Stimulated activated effector memory CD8-positive, alpha-beta T cell treated with anti-CD3 and anti-CD28 coated beads, Interleukin-12 subunit alpha, Interleukin-12 subunit beta, amount 100 ng/mL, for 72 hours (primary cell): ENCODE results near the gene TMEM263.
"Not testable (repeated sequence)": the region's sequence is repeated elsewhere in the genome, so short reads cannot be mapped to it uniquely, and the experiment has no call there.

Experiments
- ATAC-seq: fragments of 150-1000 bp; cut with Tn5 transposase; 2 replicates; pipeline ENCODE4 v1.10.0; 2021
- DNase-seq, 2 donors: peaks; one replicate each; pipeline ENCODE4 v3.0.0; 2021 to 2022; ENCODE audit warnings: low spot score in 2 of 2
- H3K27ac Mint-ChIP-seq: one replicate; pipeline ENCODE4 v1.8.0; 2022; ENCODE audit warnings: mild to moderate bottlenecking, mixed read lengths
- H3K36me3 Mint-ChIP-seq: one replicate; pipeline ENCODE4 v1.8.0; 2022; ENCODE audit warnings: mild to moderate bottlenecking, mixed read lengths
- H3K4me1 Mint-ChIP-seq: one replicate; pipeline ENCODE4 v1.8.0; 2022; ENCODE audit warnings: mixed read lengths
- H3K4me3 Mint-ChIP-seq: one replicate; pipeline ENCODE4 v1.8.0; 2022; ENCODE audit warnings: mild to moderate bottlenecking, mixed read lengths
- H3K9me3 Mint-ChIP-seq: one replicate; pipeline ENCODE4 v1.8.0; 2022; ENCODE audit warnings: mixed read lengths

The TMEM263 gene

DNA sequence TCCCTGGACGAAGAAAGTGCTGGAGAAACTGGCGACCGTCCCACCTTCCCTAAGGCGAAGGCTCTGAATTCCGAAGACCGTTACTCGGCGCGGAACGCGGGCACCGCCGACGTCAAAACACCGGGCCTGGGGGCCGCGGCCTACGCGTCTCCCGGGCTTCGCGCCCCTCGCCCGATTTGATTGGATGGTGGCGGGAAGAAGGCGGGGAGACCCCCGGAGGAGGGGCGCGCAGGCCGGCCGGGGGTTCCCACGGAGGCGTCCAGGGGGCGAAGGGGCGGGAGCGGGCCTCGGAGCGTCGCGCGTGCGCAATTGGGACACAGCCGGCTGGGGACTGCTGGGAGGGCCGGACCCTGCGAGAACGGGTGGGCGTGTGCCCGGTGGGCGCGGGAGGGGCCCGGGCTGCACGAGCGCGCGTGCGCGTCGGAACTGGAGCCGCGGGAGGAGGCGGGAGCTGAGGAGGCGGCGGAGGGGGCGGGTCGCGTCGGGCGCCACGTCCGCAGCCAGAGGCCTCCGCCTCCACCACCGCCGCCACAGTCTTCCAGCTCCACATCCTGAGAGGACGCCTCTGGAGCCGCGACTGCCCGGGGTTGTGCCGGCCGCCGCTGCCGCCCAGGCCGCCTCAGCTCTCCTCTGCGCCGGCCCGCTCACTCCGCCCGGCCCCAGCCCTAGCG lies at the start of gene TMEM263:
Gene TMEM263, plus strand, starts transcription at position 531 of the 671 bp plus-strand sequence. CDS start 11,210 bp downstream, outside the sequence.
- ATAC-seq (peak; percentile 88), DNase-seq (peak; percentile 90 to 96)
- peaks cover 20% of the 10 kb centered on the region for H3K4me1 Mint-ChIP-seq
- H3K36me3 Mint-ChIP-seq: peaks cover 38% of the 10 kb centered on the region
- H3K4me3 Mint-ChIP-seq: peak within 1 kb of the TSS; percentile 97
- peak within 1 kb of the TSS; percentile 98 for H3K27ac Mint-ChIP-seq
- no peaks in the 10 kb centered on the region for H3K9me3 Mint-ChIP-seq

DNA sequence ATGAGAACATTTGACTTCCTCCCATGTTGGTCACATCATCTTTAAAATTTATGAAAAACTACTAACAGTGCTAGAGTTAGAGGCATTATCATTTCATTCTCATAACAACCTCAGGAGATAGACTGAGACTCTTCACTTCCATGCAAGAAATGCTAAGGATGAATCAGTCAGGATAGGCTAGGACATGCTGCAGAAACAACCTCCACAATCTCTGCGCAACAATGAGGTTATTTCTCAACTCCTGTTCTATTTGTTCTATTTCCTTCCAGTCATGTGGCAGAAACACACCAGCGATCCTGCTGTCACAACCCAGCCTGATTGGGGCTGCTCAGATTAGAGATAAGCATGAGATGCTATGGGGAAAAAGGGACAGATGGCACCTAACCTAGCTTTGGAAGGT lies 49.0 kb upstream of the TMEM263 start:
- H3K4me1 Mint-ChIP-seq: peaks cover 26% of the 10 kb centered on the region
- peaks cover 2% of the 10 kb centered on the region for H3K36me3 Mint-ChIP-seq
- H3K4me3 Mint-ChIP-seq: no peak overlapping the region
- no peak for DNase-seq
- H3K9me3 Mint-ChIP-seq: no peaks in the 10 kb centered on the region
- H3K27ac Mint-ChIP-seq: peak overlapping the region; percentile 46
- ATAC-seq: no peak

DNA sequence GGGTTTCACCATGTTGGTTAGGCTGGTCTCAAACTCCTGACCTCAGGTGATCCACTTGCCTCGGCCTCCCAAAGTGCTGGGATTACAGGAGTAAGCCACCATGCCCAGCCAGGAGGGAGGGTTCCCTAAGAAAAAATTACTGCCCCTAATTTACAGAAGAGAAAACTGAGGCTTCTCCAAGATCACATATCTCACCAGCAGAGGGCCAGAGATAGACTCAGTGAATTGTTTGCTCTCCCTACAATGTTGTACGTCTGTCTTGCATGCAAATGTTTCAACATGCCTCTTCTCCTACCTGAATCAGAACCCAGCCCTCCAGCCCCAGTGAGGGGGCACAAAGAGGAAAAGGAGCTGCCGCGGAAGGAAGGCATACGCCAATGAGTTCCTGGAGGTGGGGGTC lies 48.3 kb upstream of the TMEM263 start:
- Mint-ChIP-seq H3K4me3 (no peak overlapping the region), H3K9me3 (no peaks in the 10 kb centered on the region), H3K4me1 (peaks cover 29% of the 10 kb centered on the region), H3K36me3 (peaks cover 5% of the 10 kb centered on the region), H3K27ac (no peak overlapping the region)
- DNase-seq (no peak), ATAC-seq (no peak)

DNA sequence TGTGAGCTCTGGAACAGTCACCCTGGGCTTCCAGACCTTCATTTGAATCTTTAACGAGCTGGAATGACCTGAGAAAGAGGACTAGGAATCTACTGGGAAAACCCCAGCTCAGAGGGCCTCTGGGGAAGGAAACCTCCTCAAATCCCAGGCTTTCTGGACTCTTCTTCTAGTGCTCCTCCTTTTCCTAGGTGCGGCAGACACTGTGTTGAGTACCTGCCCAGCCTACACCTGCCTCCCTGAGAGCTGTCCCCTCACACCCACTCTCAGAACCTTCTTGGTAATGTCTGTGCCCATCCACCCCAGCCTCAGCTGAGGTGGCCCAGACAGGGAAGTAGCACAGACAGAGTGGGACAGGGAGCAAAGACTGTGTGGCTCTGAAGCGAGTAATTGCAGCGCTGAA lies 47.9 kb upstream of the TMEM263 start:
- Mint-ChIP-seq H3K27ac (no peak overlapping the region), H3K4me1 (peaks cover 28% of the 10 kb centered on the region), H3K9me3 (no peaks in the 10 kb centered on the region), H3K4me3 (no peak overlapping the region), H3K36me3 (peaks cover 5% of the 10 kb centered on the region)
- ATAC-seq: no peak
- no peak for DNase-seq

DNA sequence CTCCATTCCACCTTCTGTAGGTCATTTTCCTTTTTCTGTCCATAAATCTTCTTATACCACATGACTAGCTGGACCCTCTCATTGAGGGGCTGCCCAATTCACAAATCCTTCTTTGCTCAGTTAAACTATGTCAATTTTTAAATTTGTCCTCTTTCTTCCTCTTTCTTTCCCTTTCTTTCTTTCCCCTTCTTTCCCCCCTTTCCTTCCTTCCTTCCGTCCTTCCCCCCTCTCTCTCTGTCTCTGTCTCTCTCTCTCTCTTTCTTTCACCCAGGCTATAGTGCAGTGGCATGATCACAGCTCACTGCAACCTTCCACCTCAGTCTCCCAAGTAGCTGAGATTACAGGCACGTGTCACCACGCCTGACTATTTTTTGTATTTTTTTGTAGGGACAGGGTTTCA lies 47.1 kb upstream of the TMEM263 start:
- ATAC-seq (no peak), DNase-seq (no peak)
- Mint-ChIP-seq H3K36me3 (peaks cover 5% of the 10 kb centered on the region), H3K4me1 (peaks cover 21% of the 10 kb centered on the region), H3K9me3 (no peaks in the 10 kb centered on the region), H3K27ac (no peak overlapping the region), H3K4me3 (no peak overlapping the region)

DNA sequence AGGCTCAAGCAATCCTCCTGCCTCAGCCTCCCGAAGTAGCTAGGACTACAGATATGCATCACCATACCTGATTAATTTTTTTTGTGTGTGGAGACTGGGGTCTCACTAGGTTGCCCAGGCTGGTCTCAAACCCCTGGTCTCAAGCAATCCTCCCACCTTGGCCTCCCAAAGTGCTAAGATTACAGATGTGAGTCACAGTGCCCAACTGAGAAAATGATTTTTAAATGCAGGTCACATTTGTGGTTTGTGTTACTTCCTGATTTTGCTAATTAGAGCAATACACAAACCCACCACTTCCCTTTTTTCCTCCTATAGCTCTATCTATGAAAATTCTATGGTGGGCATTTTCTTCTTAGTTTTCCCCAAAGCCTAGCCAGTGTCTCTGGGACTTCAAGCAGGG lies 45.5 kb upstream of the TMEM263 start:
- H3K4me1 Mint-ChIP-seq: peaks cover 27% of the 10 kb centered on the region
- DNase-seq (no peak), ATAC-seq (peak; percentile 33)
- H3K36me3 Mint-ChIP-seq: peaks cover 5% of the 10 kb centered on the region
- no peaks in the 10 kb centered on the region for H3K9me3 Mint-ChIP-seq
- H3K4me3 Mint-ChIP-seq: no peak overlapping the region
- H3K27ac Mint-ChIP-seq: no peak overlapping the region

DNA sequence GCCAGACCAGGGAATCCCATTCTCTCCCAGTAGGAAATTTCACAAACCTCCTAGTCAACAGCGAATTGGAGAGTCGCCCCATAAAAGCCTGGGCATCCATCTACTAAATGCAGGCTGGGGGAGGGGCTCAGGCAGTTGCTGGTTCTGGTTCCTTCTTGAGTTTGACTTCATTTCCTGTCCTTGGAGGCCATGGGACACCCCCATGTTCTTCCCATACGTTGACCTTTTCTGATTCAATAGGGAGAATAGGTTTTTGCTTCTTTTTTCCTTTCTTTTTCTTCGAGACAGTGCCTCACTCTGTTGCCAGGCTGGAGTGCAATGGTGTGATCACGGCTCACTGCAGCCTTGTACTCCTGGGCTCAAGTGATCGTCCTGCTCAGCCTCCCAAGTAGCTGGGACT lies 44.1 kb upstream of the TMEM263 start:
- no peak for ATAC-seq
- Mint-ChIP-seq H3K27ac (no peak overlapping the region), H3K36me3 (peaks cover 5% of the 10 kb centered on the region), H3K4me3 (no peak overlapping the region), H3K9me3 (no peaks in the 10 kb centered on the region), H3K4me1 (peaks cover 35% of the 10 kb centered on the region)
- no peak for DNase-seq

DNA sequence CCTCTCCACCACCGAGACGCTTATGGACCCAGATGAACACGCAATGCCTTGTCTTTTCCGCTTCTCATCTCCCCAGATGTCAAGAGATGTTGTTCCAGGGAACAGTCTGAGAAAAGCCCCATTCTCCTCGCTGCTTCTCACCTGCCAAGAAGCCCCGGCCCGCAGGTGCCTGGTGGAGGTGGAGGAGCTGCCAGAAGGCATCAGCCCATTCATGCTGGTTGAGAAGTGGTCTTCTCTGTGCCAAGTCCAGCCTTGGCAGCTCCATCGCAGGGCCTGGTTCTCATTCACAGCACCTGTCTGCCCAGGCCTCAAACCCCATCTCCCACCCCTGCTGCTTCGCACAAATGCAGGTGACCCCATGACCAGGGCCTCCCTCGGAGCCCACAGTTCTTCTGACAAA lies 42.3 kb upstream of the TMEM263 start:
- Mint-ChIP-seq H3K4me3 (no peak overlapping the region), H3K4me1 (peaks cover 29% of the 10 kb centered on the region), H3K27ac (peak overlapping the region; percentile 23), H3K9me3 (no peaks in the 10 kb centered on the region), H3K36me3 (peaks cover 5% of the 10 kb centered on the region)
- DNase-seq (no peak), ATAC-seq (no peak)

DNA sequence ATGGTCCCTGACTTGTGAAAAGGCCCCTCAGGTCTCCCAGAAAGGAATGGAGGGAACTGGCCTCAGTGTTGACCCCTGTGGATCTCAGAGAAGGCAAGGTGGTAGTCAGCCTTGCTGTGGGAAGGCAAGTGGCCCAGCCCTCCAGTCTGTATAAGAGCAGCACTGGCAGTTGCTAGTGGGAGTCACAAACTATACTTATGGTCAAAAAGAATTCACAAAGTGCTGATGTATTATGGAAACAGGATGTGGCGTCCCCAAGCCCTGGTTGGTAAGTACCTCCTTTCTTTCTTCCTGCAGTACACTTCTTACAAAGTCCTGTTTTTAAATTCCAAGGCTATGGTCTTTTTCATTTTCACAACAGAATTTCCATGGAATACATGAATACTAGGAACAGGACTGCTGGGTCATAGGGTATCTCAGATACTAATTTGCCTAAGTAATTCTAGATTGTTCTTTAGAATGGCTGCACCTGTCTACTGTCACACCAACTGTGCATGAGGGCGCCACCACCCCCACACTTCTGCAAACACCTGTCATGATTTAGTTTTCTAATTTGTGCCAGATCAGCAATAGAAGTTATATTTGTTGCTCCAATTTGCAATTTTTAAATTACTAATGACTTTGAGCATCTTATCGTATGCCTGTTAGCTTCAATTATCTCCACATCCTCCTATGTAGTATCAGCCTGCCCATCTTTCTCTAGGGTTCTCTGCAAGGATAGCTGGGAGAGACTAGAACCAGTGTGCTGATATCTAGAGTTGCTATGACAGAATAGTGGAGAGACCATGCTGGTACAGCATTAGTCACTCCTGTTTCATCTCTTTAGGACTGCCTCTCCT lies 40.7 kb upstream of the TMEM263 start:
- peaks cover 5% of the 10 kb centered on the region for H3K36me3 Mint-ChIP-seq
- peak; percentile 92 for ATAC-seq
- peak overlapping the region; percentile 78 for H3K27ac Mint-ChIP-seq
- H3K4me1 Mint-ChIP-seq: peaks cover 29% of the 10 kb centered on the region
- peak; percentile 5 to 62 for DNase-seq
- H3K9me3 Mint-ChIP-seq: no peaks in the 10 kb centered on the region
- H3K4me3 Mint-ChIP-seq: peak overlapping the region; percentile 15

DNA sequence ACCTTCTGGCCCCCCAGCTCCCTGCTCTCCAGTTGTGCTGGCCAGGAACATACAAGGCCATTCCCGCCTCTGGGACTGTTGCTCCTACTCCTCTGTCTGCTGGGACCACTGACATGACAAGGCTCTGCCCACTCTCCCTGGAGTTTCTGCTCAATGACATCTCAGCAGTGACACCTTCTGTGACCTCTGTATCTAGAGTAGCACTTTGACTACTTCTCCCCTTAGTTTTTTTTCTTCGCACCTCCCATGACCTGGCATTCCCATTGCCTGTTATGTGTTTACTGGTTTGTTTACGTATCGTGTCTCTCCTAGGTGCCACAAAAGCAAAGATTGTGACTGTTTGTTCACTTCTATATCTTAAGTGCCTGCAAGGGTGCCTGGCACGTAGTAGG lies 40.1 kb upstream of the TMEM263 start:
- Mint-ChIP-seq H3K4me3 (peak overlapping the region; percentile 15), H3K9me3 (no peaks in the 10 kb centered on the region), H3K27ac (peak overlapping the region; percentile 4), H3K4me1 (peaks cover 24% of the 10 kb centered on the region), H3K36me3 (peaks cover 5% of the 10 kb centered on the region)
- DNase-seq: peak; percentile 7 to 61
- peak; percentile 59 for ATAC-seq

DNA sequence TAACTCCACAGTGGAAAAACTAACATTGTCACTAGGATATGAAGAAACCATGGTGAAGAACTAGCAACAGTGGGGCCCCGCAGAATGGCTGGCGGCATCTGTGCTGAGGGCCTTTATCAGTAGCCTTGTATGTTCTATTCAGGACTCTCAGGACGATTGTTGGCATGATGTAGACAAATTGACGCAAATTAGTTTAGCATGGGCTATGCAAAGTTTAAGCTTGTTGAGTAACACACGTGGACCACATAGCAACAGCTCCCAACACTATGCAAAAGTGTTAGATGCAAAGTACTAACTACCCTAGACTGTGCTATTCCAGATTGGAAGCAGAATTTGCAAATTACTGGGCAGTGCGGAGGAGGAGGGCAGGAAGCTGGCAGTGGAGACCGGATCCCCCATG lies 38.2 kb upstream of the TMEM263 start:
- no peak for ATAC-seq
- DNase-seq: no peak

DNA sequence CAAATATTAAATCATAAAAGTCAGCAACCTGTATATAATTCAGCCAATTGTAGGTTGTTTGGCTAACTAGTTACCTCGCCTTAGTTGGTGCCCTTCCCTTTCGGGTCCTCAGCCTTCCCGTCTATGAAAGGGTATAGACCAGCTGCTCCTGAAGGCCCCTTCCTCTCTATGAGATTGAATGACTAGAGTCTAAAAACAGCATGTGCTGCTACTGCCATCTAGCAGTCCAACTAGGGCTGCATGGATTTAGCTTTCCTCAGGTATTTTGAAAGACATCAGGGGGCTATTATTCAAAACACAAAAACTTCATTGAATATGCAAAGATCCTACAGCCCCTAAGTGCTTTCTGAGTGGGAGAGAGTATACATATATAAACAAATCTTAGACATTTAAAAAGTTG lies 37.0 kb upstream of the TMEM263 start:
- no peak for ATAC-seq
- H3K4me1 Mint-ChIP-seq: peaks cover 16% of the 10 kb centered on the region

More for the DNA sequence above, 38.2 kb upstream of the TMEM263 start:
- H3K9me3 Mint-ChIP-seq: no peaks in the 10 kb centered on the region
- H3K27ac Mint-ChIP-seq: no peak overlapping the region
- H3K36me3 Mint-ChIP-seq: no peaks in the 10 kb centered on the region
- H3K4me3 Mint-ChIP-seq: no peak overlapping the region
- peaks cover 16% of the 10 kb centered on the region for H3K4me1 Mint-ChIP-seq

DNA sequence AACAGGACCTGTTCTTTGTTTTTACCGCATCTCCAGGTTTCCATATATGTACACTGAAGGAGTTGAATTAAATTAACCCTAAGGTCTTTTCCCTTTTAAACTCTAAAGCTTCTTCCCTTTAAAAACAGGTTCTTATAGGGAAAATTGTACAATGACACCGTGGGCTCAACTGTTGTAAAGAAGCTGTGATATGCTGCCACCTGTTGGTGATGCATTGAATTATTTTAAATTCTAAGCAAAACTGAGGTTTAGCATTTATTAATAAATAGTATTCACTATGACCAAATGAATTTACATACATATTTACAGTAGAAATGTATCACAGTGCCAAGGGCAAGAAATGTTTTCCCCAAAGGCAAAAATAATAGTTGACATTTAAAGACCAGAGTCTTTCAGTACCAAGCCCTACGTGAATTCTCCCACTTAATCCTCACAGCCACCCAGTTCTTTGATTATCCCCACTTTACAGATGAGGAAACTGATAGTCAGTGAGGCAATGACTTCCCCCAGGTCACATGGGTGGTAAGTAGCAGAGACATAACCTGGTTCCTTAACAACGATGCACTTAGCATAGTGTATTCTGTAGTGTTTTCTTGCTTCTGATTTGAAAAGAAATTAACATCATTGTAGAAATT lies 35.7 kb upstream of the TMEM263 start:
- peak in 1 of 2 donors; percentile 36 for DNase-seq
- Mint-ChIP-seq H3K4me1 (peaks cover 10% of the 10 kb centered on the region), H3K27ac (no peak overlapping the region), H3K9me3 (peaks cover 3% of the 10 kb centered on the region), H3K4me3 (no peak overlapping the region), H3K36me3 (no peaks in the 10 kb centered on the region)
- ATAC-seq: no peak

More for the DNA sequence above, 37.0 kb upstream of the TMEM263 start:
- no peak for DNase-seq
- H3K4me3 Mint-ChIP-seq: no peak overlapping the region
- H3K27ac Mint-ChIP-seq: no peak overlapping the region
- H3K9me3 Mint-ChIP-seq: no peaks in the 10 kb centered on the region
- H3K36me3 Mint-ChIP-seq: no peaks in the 10 kb centered on the region

DNA sequence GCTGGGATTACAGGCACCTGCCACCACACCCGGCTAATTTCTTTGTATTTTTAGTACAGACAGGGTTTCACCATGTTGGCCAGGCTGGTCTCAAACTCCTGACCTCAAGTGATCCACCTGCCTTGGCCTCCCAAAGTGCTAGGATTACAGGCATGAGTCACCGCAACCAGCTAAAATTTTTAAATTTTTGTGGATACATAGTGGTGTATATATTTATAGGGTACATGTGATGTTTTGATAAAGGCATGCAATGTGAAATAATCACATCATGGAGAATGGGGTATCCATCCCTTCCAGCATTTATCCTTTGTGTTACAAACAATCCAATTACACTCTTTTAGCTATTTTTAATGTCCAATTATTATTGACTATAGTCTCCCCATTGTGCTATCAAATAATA lies 33.7 kb upstream of the TMEM263 start:
- not testable (repeated sequence) for ATAC-seq, DNase-seq, H3K36me3 Mint-ChIP-seq, H3K4me1 Mint-ChIP-seq, H3K9me3 Mint-ChIP-seq, H3K4me3 Mint-ChIP-seq, H3K27ac Mint-ChIP-seq

DNA sequence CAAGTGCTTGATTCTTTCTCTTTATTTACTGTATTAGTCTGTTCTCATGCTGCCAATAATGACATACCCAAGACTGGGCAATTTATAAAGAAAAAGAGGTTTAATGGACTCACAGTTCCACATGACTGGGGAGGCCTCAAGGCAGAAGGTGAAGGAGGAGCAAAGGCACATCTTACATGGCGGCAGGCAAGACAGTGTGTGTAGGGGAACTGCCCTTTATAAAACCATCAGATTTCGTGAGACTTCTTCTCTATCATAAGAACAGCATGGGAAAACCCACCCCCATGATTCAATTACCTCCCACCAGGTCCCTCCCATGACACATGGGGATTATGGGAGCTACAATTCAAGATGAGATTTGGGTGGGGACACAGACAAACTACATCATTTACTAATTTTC lies 32.1 kb upstream of the TMEM263 start:
- not testable (repeated sequence) for H3K4me3 Mint-ChIP-seq, ATAC-seq, H3K9me3 Mint-ChIP-seq, H3K4me1 Mint-ChIP-seq, H3K27ac Mint-ChIP-seq, H3K36me3 Mint-ChIP-seq
- peak in 1 of 2 donors; percentile 32 for DNase-seq
